Fibroblast of lung (primary cell): ENCODE results near the gene PKD1.

Source experiments
- EZH2 ChIP-seq: IDR thresholded peaks from 2 replicates; pipeline ENCODE4 v1.5.1; 2012; ENCODE audit warnings: low read length, control low read depth, mild to moderate bottlenecking; ENCODE audit errors: missing control alignments
- TF ChIP-seq, protein P1 (sequence below), 2 donors: IDR thresholded peaks in 1 of 2; conservative IDR thresholded peaks in 1 of 2; 1 replicate in 1 of 2; 2 replicates in 1 of 2; pipeline ENCODE4 v1.5.1; 2011 to 2012; ENCODE audit warnings: low read length in 2 of 2, control low read depth in 1 of 2, inconsistent platforms in 1 of 2, low read depth in 1 of 2, mild to moderate bottlenecking in 1 of 2

DNA sequence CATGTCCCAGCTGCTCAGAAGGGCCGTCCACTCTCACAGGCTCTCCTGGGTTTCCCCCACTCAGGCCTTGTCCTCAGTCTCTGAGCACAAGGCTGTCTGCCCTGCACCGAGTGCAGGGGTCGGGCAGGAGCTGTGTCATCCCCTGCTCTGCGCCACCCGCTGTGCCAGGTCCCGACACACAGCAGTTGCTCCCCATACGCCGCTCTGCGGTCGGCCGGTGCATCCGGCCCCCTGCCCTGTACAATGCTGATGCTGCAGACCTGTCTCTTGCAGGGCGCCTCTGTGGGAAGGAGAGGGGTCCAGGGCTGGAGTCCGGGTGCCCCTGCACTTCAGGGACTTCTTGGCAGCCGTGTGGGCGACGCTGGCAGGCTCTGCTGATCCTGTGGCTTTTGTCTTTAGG, 81.8 kb downstream of the PKD1 start:
- TF ChIP-seq EZH2: no peak
- TF ChIP-seq, protein P1, sequence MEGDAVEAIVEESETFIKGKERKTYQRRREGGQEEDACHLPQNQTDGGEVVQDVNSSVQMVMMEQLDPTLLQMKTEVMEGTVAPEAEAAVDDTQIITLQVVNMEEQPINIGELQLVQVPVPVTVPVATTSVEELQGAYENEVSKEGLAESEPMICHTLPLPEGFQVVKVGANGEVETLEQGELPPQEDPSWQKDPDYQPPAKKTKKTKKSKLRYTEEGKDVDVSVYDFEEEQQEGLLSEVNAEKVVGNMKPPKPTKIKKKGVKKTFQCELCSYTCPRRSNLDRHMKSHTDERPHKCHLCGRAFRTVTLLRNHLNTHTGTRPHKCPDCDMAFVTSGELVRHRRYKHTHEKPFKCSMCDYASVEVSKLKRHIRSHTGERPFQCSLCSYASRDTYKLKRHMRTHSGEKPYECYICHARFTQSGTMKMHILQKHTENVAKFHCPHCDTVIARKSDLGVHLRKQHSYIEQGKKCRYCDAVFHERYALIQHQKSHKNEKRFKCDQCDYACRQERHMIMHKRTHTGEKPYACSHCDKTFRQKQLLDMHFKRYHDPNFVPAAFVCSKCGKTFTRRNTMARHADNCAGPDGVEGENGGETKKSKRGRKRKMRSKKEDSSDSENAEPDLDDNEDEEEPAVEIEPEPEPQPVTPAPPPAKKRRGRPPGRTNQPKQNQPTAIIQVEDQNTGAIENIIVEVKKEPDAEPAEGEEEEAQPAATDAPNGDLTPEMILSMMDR (conservative IDR thresholded peaks at IDR 0.05 in 1 of 2, IDR thresholded peaks at IDR 0.05 in 1 of 2; ENCODE audit: low read depth in 1 of 2, low read length in 2 of 2): no peak
